SH-SY5Y (cell line): ENCODE data around the gene KRTAP10-5.

ENCODE experiments used
- GATA2 ChIP-seq: IDR thresholded peaks from 2 replicates; pipeline ENCODE4 v1.6.1; 2011; ENCODE audit warnings: mild to moderate bottlenecking, low read depth, low read length
- GATA3 ChIP-seq: IDR thresholded peaks from 2 replicates; pipeline ENCODE4 v1.6.1; 2011; ENCODE audit warnings: low read depth, mild to moderate bottlenecking, low read length, moderate library complexity

DNA sequence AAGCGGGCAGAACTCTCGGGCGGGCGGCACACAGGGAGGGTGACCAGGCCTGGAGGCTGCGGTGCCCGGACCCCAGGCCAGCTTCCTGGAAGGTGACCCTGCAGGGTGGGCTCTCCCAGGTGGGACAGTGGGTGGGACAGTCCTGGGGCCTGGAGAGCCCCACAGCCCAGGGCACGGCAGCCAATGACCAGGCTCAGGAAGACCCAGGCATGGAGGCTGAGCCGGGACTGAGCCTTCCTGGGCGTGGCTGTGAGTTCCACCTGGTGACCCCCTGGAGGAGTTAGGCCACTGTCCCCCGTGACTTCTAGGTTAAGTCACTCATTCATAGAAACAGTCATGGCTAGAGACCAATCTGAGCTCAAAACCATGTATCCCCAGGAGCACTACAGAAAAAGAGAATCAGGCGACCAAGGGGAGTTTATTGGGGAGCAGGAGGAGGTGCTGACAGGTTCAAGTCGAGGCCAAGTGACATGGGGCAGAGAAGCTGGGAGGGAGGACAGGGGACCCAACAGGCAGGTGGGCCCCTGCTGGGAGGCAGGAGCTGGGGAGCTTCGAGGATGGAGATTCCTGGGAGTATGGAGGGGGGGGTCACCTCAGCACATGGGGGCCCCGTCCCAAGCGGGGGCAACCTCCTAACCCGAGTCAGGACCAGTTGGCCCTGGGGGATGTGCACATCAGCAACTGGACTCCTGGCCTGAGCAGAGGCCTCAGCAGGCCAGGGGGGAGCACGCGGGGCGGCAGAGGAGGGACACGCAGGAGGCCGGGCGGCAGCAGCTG, 1.2 kb downstream of the KRTAP10-5 start:
- TF ChIP-seq GATA3 (no peak), GATA2 (no peak)
